ENCODE results near the gene CASP9. TPM values are rescaled to one million over a fixed set of nuclear protein-coding genes. Genes with fewer than 3 reads are reported as not detected.

Gene CASP9
- 3.5 and 4.5 TPM in 2 replicates for total RNA-seq

DNA sequence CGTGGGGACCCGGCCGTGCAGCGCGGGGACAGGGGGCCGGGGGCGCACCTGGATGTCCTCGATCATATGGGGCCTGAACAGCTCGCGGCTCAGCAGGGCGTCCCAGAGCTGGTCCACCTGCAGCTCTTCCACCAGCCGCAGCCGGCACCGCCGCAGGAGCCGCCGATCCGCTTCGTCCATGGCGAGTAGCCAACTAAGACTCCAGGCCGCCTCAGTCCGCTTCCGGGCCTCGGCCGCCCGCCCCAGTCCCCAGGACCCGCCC lies at the start of gene CASP9:
CASP9 (minus strand) TSS at position 195 of the 262 bp plus-strand sequence; CDS start at position 180, 15 bp downstream.

DNA sequence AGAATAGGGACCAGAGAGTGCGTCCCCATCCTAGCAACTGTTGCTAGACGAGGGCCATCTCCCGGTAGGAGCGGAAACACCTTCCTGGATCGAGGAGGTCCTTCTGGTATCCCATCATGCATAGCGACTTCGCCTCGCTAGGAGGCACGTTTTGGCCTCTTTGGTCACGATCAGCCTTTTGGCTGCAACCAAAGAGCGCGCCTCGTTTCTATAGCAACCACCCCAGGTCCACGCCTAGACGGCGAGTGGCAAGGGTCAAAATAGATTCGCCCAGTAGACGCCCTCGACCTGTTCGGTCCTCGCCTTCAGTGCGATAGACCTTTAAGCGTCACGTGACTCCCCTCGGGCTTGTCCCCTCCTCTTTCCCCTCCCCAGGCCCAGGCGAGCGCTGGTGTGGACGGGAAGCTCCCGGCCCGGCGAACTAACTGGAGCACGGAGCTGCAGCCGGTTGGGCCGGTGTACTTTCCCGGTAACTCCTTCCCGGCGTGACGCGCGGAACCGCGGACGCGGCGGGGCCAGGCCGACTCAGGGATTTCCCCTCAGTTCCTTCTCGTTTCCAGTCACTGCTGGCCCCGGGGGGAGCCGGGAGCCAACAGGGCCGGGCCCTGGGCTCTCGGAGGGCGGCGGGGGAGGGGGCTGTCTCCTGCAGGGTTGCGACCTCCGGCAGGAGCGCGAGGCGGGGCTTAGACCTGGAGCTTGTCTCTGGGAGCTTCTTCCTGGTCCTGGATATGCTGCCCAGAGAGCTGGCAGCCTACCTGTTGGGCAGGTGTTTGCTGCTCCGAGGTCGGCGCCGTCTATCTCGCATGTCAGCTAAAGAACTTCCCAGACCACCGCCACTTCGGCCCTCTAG lies 2.7 kb upstream of the CASP9 start, which contains the start of gene DNAJC16:
DNAJC16 (plus strand) TSS at position 359 of the 850 bp plus-strand sequence. CDS start 2,258 bp downstream, outside the sequence.

DNA sequence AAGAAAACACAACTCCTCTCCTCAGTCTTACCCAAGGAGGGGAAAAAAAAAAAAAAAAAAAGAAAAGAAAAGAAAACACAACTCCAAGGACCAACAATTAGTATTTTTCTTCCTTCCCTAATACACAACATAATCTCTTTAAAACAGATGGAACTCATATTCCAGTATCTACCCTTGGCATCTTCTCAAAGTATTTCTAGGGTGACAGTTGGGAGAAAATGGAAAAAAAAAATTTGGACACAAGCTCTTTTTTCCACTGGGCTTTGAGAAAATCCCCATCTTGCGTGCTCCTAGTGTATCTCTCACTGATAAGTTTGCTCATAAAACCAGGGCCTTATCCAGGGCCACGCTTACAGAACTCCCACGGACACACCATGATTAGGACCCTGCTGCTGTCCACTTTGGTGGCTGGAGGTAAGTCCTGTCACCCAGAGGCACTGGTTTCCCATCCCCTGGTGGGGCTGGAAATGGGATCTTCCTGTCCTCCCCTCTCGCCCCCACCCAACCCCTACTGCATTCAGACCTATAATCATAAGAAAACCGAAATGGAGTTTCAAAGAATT lies 48.2 kb downstream of the CASP9 start, which contains the start of gene CELA2B:
CELA2B (plus strand) TSS at position 353 of the 563 bp plus-strand sequence; CDS start at position 375, 22 bp downstream.

DNA sequence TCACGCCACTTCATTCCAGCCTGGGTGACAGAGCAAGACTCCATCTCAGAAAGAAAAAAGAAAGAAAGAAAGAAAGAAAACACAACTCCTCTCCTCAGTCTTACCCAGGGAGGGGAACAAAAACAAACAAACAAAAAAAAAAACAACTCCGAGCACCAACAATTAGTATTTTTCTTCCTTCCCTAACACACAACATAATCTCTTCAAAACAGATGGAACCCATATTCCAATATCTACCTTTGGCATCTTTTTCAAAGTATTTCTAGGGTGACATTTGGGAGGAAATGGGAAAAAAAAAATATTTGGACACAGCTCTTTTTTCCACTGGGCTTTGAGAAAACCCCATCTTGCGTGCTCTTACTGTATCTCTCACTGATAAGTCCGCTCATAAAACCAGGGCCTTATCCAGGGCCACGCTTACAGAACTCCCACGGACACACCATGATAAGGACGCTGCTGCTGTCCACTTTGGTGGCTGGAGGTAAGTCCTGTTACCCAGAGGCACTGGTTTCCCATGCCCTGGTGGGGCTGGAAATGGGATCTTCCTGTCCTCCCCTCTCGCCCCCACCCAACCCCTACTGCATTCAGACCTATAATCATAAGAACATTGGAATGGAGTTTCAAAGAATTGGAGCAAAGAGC lies 67.6 kb downstream of the CASP9 start, which contains the start of gene CELA2A:
CELA2A (plus strand) TSS at position 420 of the 642 bp plus-strand sequence; CDS start at position 442, 22 bp downstream.

Other genes starting within 250 kb of the CASP9 start
- 11.2 and 14.4 TPM in 2 replicates for gene EFHD2, start 114.3 kb downstream of the CASP9 start, total RNA-seq
- gene CTRC, start 85.8 kb downstream of the CASP9 start, total RNA-seq, result not detected in 2 replicates
- not detected in 2 replicates for gene CELA2A, start 67.5 kb downstream of the CASP9 start, total RNA-seq
- not detected in 2 replicates for gene CELA2B, start 48.1 kb downstream of the CASP9 start, total RNA-seq
- gene DNAJC16, start 2.6 kb upstream of the CASP9 start, total RNA-seq, result 9.8 and 14.2 TPM in 2 replicates
- gene AGMAT, start 60.8 kb upstream of the CASP9 start, total RNA-seq, result 0.31 and 0.39 TPM in 2 replicates
- gene DDI2, start 93.2 kb upstream of the CASP9 start, total RNA-seq, result 13.5 and 13.8 TPM in 2 replicates
- 58.3 and 70.7 TPM in 2 replicates for gene PLEKHM2, start 160.1 kb upstream of the CASP9 start, total RNA-seq
- gene SLC25A34, start 212.0 kb upstream of the CASP9 start, total RNA-seq, result 0.06 and 0.10 TPM in 2 replicates
- gene TMEM82, start 218.3 kb upstream of the CASP9 start, total RNA-seq, result not detected in 2 replicates
- 121 and 122 TPM in 2 replicates for gene FBLIM1, start 234.6 kb upstream of the CASP9 start, total RNA-seq